ENCODE measurements around the gene PTPRD. TPM values are rescaled to one million over a fixed set of nuclear protein-coding genes. Genes with fewer than 3 reads are reported as not detected.

PTPRD gene
- total and polyA plus RNA-seq, 9 donors, result 16.2 to 231 (median 85.8) TPM

GRCh38 chr9:10144355-10144754 lies 468.4 kb downstream of the PTPRD start:
- no peaks in the 10 kb centered on the region for H3K36me3 ChIP-seq
- no peak for DNase-seq
- no peaks in the 10 kb centered on the region for H3K9me3 ChIP-seq
- no peak overlapping the region for H3K27ac ChIP-seq
- TF ChIP-seq EP300 (IDR thresholded peaks at IDR 0.05) (no peak), POLR2A (IDR thresholded peaks at IDR 0.05) (no peak), CTCF (IDR thresholded peaks at IDR 0.05) (no peak)
- no peaks in the 10 kb centered on the region for H3K4me1 ChIP-seq (ENCODE audit: insufficient read depth)
- intact Hi-C loops (cut with DNase I), result no loop called here
- H3K4me3 ChIP-seq, result no peak overlapping the region
- WGBS, 3 donors, result 56 to 61% (median 57%) methylated on average over 3 of the region's 3 CpGs
- H3K27me3 ChIP-seq, result no peaks in the 10 kb centered on the region

GRCh38 chr9:10135553-10135952 lies 477.2 kb downstream of the PTPRD start:
- Histone ChIP-seq H3K27ac (no peak overlapping the region), H3K4me3 (no peak overlapping the region)
- intact Hi-C loops (cut with DNase I), result no loop called here

GRCh38 chr9:10134266-10134665 lies 478.5 kb downstream of the PTPRD start:
- WGBS, 3 donors, result 76 to 88% (median 78%) methylated on average over 4 of the region's 4 CpGs
- DNase-seq, result no peak
- Histone ChIP-seq H3K36me3 (no peaks in the 10 kb centered on the region), H3K4me3 (no peak overlapping the region), H3K4me1 (ENCODE audit: insufficient read depth) (no peaks in the 10 kb centered on the region), H3K27ac (no peak overlapping the region), H3K27me3 (no peaks in the 10 kb centered on the region), H3K9me3 (no peaks in the 10 kb centered on the region)
- TF ChIP-seq CTCF (IDR thresholded peaks at IDR 0.05) (no peak), EP300 (IDR thresholded peaks at IDR 0.05) (no peak), POLR2A (IDR thresholded peaks at IDR 0.05) (no peak)
- intact Hi-C loops (cut with DNase I), result no loop called here

More at GRCh38 chr9:10135553-10135952, 477.2 kb downstream of the PTPRD start:
- no peak for DNase-seq
- no peaks in the 10 kb centered on the region for H3K9me3 ChIP-seq
- no peaks in the 10 kb centered on the region for H3K36me3 ChIP-seq
- no peaks in the 10 kb centered on the region for H3K27me3 ChIP-seq
- no peaks in the 10 kb centered on the region for H3K4me1 ChIP-seq (ENCODE audit: insufficient read depth)
- TF ChIP-seq CTCF (IDR thresholded peaks at IDR 0.05) (no peak), POLR2A (IDR thresholded peaks at IDR 0.05) (no peak), EP300 (IDR thresholded peaks at IDR 0.05) (no peak)

GRCh38 chr9:10130061-10130675 lies 482.6 kb downstream of the PTPRD start:
- no peak for DNase-seq
- intact Hi-C loops (cut with DNase I), result no loop called here
- no peak for TF ChIP-seq EP300 (IDR thresholded peaks at IDR 0.05)
- TF ChIP-seq POLR2A (IDR thresholded peaks at IDR 0.05), result no peak
- no peak for TF ChIP-seq CTCF (IDR thresholded peaks at IDR 0.05)
- 48 to 65% (median 51%) methylated on average over 2 of the region's 2 CpGs for WGBS, 3 donors
- Histone ChIP-seq H3K27ac (no peak overlapping the region), H3K4me1 (ENCODE audit: insufficient read depth) (no peaks in the 10 kb centered on the region), H3K36me3 (no peaks in the 10 kb centered on the region), H3K9me3 (no peaks in the 10 kb centered on the region), H3K27me3 (no peaks in the 10 kb centered on the region), H3K4me3 (no peak overlapping the region)

All from ovary (tissue), 9 donors.